Right ventricle myocardium superior (tissue), 1 donor: ENCODE measurements around the gene DYRK1A. TPM values are rescaled to one million over a fixed set of nuclear protein-coding genes. Genes with fewer than 3 reads are reported as not detected.
"Not testable (repeated sequence)": the region's sequence is repeated elsewhere in the genome, so short reads cannot be mapped to it uniquely, and the experiment has no call there.

ENCODE experiments used
- ATAC-seq: fragments of 200-7000 bp; cut with Tn5 transposase; one replicate; pipeline ENCODE4 v1.9.1; 2020; ENCODE audit warnings: mild to moderate bottlenecking; ENCODE audit not compliant: poor library complexity
- DNase-seq: peaks from one replicate; pipeline ENCODE4 v3.0.0-alpha.2; 2020
- intact Hi-C: fragments of 100-400 bp; cut with DNase I; formaldehyde crosslinking; loops from one replicate; pipeline ENCODE4 v1.11.2; 2022
- long read RNA-seq: library from polyadenylated mRNA; unstranded; transcript quantifications from one replicate; pipeline ENCODE4 v2.0.0, GENCODE V29; 2021
- total RNA-seq: library from RNA; stranded (reverse); fragmentation: NEBNext Ultra II Directional; extraction: Animal tissue kit (Norgen Biotek cat#: 25700); gene quantifications from one replicate; pipeline ENCODE4 v1.2.1, GENCODE V29; 2021
- donor health status: DM: no; HTN: yes; CAD: no; lungs with severe emphysema.

DYRK1A gene
- total RNA-seq, result 62.7 TPM
- long read RNA-seq, partial matches to known transcripts, result 3 of 6 reads
- long read RNA-seq, other reads (novel, unspliced or antisense), result 2 of 6 reads

DNA sequence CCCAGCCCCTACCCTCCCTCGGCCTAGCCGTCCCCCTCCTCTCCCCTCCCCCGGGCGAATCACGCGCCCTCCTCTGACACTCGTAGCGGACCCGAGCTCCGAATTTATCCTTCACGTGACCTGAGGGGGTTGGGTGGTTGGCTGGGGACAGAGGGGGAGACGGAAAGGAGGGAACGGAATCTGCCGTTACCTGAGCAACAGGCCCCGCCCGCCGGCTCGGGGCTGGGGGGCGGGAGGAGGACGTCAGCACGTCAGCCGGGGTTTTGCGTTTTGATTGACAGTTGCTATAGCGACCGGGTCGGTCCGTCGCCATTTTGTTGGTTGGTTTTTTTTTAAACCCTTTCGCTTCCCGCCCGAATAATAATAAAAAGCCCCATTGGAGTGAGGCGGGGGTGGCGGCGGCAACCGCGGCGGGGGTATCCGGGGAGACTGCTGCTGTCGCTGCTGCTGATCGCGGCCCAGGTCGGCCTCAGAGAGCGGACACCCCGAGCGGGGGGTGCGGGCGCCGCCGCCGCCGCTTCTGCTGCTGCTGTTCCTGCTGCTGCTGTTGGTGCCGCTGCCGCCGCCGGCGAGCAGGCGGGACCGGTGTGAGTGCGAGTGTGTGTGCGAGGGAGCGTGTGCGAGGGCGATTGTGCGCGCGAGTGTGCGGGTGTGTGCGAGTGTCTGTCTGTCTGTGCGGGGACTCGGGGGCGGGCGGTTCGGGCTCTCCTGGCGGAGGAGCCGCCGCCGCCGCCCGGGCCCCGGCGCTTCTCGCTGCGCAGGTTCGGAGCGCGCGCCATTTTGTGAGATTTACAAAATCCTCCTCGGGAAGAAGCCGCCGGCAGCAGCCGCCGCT, at the start of gene DYRK1A:
DYRK1A (plus strand) TSS at position 292 of the 835 bp plus-strand sequence. CDS start 53,602 bp downstream, outside the sequence.
- peak; percentile 93 for ATAC-seq
- intact Hi-C loops, result loop anchor here (2.0 to 5.0 kb wide), 2 partner anchors 100 to 196 kb away; partner anchors contain the start of gene VPS26C
- DNase-seq, result peak; percentile 98

GRCh38 chr21:37319551-37319950, 47.0 kb upstream of the DYRK1A start:
- intact Hi-C loops, result no loop called here

GRCh38 chr21:37322084-37322483, 44.5 kb upstream of the DYRK1A start:
- no peak for ATAC-seq
- DNase-seq, result no peak
- intact Hi-C loops, result no loop called here

More at GRCh38 chr21:37319551-37319950, 47.0 kb upstream of the DYRK1A start:
- ATAC-seq (no peak), DNase-seq (no peak)

DNA sequence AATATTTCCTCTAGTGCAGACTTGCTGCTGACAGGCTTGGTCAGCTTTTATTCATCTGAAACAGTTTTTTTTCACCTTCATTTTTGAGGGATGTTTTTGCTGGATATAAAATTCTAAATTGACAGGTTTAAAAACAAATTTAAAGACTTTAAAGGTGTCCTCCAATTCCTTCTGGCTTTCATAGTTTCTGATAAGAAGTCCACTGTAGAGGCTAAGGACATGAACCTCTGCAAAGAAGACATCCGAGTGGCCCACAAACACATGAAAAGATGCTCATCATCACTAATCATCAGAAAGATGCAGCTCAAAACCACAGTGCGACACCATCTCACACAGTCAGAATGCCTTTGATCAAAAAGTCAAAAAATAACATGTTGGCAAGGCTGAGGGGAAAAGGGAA, 42.0 kb upstream of the DYRK1A start:
- intact Hi-C loops, result no loop called here
- ATAC-seq, result no peak

DNA sequence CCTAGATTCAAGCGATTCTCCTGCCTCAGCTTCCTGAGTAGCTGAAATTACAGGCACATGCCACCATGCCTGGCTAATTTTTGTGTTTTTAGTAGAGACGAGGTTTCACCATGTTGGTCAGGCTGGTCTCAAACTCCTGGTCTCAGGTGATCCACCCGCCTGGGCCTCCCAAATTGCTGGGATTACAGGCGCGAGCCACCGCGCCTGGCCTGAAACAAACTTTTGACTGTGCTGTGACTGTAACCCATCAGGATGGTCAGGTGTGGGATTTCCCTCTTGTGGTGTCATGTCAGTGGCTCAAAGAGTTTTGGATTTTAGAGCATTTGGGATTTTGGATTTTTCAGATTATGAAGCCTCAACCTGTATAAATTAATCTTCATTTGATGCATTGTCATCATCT, 38.4 kb upstream of the DYRK1A start:
- DNase-seq, intact Hi-C loops, ATAC-seq: not testable (repeated sequence)

More for the DNA sequence above, 42.0 kb upstream of the DYRK1A start:
- DNase-seq, result no peak

GRCh38 chr21:37331411-37331810, 35.2 kb upstream of the DYRK1A start:
- ATAC-seq (no peak), DNase-seq (no peak)
- intact Hi-C loops, result no loop called here

DNA sequence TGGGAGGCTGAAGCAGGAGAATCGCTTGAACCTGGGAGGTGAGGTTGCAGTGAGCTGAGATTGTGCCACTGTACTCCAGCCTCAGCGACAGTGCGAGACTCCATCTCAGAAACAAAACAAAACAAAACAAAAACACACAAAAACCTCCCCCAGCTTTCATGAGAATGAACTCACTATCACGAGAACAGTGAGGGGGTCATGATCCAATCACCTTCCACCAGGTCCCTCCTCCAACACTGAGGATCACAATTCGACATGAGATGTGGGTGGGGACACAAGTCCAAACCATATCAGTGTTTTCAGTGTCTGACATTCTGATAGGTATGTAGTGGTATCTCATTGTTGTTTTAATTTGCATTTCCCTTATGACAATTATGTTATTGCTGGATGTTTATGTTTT, 31.5 kb upstream of the DYRK1A start:
- ATAC-seq (no peak), DNase-seq (no peak)
- intact Hi-C loops, result no loop called here

DNA sequence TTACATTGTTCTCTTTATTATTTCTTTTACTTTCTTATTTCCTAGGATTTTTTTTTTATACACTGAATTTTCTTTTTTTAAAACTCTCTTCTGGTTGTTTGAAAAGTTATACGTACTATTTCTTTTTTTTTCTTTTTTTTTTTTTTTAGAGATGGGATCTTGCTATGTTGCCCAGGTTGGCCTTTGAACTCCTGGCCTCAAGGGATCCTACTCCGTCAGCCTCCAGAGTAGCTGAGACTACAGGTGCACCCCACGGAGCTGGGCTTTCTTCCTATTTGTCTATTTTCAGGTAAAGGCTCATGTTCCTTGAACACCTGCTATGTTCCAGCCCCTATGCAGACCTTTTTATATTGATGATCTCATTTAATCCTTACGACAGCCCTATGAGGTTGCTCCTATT, 29.4 kb upstream of the DYRK1A start:
- DNase-seq (no peak), ATAC-seq (no peak)
- intact Hi-C loops, result no loop called here

DNA sequence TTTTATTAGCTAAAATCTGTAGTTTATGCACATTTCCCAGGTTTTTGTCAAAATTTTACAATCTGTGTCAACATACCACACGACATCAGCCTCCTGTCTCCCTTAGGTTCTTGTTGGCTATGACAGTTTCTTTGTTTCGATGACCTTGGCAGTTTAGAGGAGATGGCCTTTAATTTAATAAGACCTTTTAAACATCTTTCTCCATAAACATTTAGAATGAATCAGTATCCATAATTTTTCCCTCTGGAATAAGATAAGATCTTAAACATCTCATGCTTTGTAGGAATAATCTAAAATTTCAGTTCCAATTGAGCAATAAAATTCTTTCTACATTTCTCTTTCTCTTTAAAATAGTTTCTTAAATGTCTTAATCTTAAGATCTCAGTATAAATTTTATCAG, 28.7 kb upstream of the DYRK1A start:
- no peak for ATAC-seq
- intact Hi-C loops, result no loop called here
- DNase-seq, result no peak

GRCh38 chr21:37338671-37339551, 27.7 kb upstream of the DYRK1A start:
- ATAC-seq, result peak; percentile 93
- peak; percentile 57 for DNase-seq
- intact Hi-C loops, result no loop called here

DNA sequence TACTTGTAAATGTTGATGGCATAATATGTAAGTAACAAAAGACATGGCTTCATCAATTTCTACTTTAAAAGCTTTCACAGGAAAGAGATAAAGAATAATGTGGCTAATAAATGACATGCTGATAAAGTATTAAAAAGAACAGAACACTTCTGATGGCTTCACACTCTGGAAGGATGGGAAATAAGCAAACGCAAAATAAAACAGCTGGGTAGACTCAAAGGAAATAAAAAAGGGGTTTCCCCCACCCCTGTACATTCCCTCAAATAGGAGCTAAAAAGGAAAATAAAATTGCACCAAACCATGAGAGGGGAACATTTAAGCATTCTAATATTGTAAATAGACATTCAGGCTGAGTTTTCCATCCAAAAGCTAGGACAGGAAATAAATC, 27.0 kb upstream of the DYRK1A start:
- intact Hi-C loops, result no loop called here
- no peak for DNase-seq
- no peak for ATAC-seq

GRCh38 chr21:37341254-37341960, 25.2 kb upstream of the DYRK1A start:
- ATAC-seq, result no peak
- intact Hi-C loops, result no loop called here
- DNase-seq, result no peak

GRCh38 chr21:37342046-37342632, 24.4 kb upstream of the DYRK1A start:
- ATAC-seq, result no peak
- intact Hi-C loops, result no loop called here

GRCh38 chr21:37346841-37347430, 19.6 kb upstream of the DYRK1A start:
- intact Hi-C loops, result no loop called here
- no peak for ATAC-seq

More at GRCh38 chr21:37342046-37342632, 24.4 kb upstream of the DYRK1A start:
- DNase-seq, result no peak

GRCh38 chr21:37348664-37349063, 17.9 kb upstream of the DYRK1A start:
- intact Hi-C loops, result no loop called here
- DNase-seq, result no peak
- no peak for ATAC-seq

More at GRCh38 chr21:37346841-37347430, 19.6 kb upstream of the DYRK1A start:
- DNase-seq, result no peak

DNA sequence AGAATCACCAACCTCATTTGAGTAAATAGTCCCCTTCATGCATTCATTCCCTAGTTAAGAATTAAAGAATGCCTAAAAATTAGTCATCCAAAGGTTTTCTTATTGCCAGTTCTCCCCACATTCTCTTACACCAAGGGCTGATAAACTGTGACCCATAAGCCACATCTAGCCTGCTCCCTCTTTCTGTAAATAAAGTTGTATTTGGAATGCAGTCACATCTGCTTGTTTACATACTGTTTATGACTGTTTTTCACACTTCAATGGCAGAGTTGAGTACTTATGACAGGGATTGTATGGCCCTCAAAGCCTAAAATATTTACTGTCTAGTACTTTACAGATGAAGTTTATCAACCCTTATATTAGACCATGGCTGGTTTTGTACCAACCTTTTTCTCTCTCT, 16.1 kb upstream of the DYRK1A start:
- no peak for DNase-seq
- ATAC-seq, result no peak
- intact Hi-C loops, result no loop called here

DNA sequence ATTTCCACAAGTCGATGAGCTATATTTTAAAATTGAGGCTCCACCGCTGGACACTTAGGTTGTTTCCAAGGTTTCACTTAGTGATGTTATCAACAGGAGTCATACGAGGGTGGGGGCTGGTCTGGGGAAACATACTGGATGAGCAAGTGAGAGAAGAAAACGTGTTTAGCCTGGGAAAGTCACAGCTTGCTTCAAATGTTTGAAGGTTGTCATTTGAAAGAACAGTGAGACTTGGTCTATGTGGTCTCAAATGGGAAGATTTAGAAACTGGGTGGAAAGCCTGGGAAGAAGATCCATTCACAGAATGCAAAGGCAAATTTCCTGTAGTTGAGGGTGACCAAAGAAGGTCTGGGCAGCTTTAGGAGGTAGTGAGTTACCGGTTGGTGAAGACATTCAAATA, 9.9 kb upstream of the DYRK1A start:
- intact Hi-C loops, result no loop called here
- DNase-seq, result no peak

GRCh38 chr21:37357691-37358090, 8.9 kb upstream of the DYRK1A start:
- ATAC-seq, result no peak
- intact Hi-C loops, result no loop called here

More for the DNA sequence above, 9.9 kb upstream of the DYRK1A start:
- ATAC-seq, result no peak

More at GRCh38 chr21:37357691-37358090, 8.9 kb upstream of the DYRK1A start:
- no peak for DNase-seq
